Inflammatory macrophage (primary cell): ENCODE results near the gene SNX5.
"Not testable (repeated sequence)": the region's sequence is repeated elsewhere in the genome, so short reads cannot be mapped to it uniquely, and the experiment has no call there.

ENCODE experiments used
- DNase-seq, 2 donors: peaks; one replicate each; pipeline ENCODE4 v3.0.0-alpha.2; 2020 to 2022

SNX5 gene

DNA sequence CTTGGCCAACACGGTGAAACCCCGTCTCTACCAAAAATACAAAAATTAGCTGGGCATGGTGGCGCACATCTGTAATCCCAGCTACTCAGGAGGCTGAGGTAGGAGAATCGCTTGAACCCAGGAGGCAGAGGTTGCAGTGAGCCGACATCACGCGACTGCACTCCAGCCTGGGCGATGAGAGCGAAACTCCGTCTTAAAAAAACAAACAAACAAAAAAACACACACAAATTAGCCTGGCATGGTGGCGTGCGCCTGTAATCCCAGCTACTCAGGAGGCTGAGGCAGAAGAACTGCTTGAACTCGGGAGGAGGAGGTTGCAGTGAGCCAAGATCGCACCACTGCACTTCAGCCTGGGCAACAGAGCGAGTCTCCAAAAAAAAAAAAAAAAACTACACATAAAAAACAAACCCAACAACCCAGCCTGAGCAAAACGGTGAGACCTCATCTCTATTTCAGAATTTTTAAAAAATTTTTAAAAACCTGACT, 8.2 kb downstream of the SNX5 start:
- not testable (repeated sequence) for DNase-seq

- DNase-seq, result no peak
These were observed 9.4 kb downstream of the SNX5 start for GRCh38 chr20:17959257-17959627.

GRCh38 chr20:17958373-17959256, 10.0 kb downstream of the SNX5 start:
- DNase-seq, result no peak

- DNase-seq, result no peak
These were observed 10.9 kb downstream of the SNX5 start for GRCh38 chr20:17957505-17958363.

DNA sequence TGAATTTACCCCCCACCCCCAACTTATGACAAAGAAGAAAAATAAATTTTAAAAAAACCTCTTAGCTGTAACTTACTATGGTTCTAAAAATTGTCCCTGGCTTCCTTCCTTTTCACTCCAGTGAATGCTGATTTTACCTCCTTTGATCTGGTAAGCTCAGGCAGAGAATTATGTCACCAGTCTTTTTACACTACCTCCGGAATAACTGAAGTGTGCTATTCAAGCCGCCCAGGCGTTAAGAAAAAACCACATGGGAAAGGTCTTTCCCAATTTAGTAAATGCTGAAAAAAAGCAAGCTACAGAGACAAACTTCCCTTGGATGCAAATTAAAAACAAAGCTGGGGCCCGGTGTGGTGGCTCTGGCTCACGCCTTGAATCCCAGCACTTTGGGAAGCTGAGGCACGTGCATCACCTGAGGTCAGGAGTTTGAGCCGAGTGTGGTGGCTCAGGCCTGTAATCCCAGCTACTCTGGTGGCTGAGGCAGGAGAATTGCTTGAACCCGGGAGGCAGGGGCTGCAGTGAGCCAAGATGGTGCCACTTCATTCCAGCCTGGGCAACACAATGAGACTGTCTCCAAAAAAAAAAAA, 12.4 kb downstream of the SNX5 start:
- DNase-seq, result no peak

- DNase-seq, result no peak
These were observed 13.3 kb downstream of the SNX5 start for GRCh38 chr20:17955302-17955701.

DNA sequence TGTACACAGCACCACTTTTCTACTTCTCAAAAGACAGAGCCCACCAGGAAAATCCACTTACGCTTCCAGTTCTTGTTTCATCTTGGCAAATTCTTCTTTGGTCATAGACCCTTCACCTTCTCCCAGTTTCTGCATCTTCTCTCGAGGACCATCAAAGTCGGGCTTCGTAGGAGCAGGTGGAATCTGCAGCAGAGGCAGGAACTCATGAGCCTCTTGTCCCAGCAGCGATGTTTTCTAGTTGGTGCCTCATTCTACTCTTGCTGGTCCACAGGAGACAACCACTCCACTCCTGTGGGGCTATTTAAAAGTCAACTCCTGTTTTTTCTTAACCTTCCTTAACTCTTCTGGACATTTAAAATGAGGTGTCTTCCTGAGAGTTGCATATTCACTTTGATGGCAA, 14.7 kb downstream of the SNX5 start:
- no peak for DNase-seq

GRCh38 chr20:17952692-17953684, 15.6 kb downstream of the SNX5 start:
- no peak for DNase-seq

DNA sequence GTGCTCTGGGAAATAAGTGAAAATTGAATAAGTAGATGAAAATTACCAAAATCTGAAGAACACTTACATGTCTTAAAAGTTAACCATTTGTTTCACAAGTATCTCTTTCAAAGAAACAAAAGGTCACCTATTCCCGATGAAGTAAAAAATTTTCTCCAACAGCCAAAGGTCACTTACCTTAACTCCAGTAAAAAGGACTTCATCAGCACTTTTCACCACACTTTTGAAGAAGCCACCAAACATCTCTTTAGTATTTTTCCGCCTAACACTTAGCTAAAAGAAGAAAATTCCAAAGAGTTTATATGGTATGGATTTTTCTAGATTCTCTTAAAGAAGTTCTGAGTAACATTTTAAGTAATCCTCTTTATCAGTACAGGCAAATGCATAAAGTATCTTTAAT, 17.3 kb downstream of the SNX5 start:
- DNase-seq, result no peak

DNA sequence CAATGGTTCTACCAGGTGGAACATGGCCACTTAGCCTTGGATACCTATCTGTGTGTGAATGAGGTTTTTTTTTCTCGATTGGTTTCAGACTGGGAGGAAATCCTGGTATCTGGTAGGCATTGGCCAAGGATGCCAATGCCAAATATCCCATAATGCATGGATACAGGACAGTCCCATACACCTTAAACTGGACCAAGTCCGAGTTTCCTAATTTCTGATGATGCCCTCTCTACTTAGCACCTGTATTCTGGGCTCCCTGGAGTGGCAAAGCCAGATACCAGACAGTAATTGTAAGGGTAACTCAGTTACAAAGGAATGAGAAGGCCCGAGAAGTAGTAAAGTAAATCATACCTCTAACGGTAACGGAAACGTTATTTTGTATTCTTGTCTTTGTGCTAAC, 17.9 kb downstream of the SNX5 start:
- DNase-seq, result no peak

GRCh38 chr20:17949899-17950298, 18.7 kb downstream of the SNX5 start:
- DNase-seq, result no peak

DNA sequence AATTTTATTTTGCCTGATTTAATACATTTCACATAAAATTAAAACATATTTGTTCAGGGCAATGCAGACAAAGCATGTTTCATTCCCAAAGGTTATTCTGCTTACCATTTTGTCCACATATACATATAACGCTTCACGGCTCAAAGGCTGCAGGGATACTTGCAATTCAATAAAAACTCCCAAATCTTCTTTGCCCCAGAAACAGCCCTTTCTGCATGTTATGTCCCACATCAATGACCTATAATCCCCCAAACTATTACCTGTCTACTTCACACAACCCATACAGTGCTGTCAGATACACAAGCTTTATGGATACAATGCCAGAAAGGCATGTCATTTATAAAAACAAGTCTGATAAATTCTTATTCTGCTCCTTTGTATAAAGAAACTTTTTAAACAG, 20.2 kb downstream of the SNX5 start:
- DNase-seq, result no peak

DNA sequence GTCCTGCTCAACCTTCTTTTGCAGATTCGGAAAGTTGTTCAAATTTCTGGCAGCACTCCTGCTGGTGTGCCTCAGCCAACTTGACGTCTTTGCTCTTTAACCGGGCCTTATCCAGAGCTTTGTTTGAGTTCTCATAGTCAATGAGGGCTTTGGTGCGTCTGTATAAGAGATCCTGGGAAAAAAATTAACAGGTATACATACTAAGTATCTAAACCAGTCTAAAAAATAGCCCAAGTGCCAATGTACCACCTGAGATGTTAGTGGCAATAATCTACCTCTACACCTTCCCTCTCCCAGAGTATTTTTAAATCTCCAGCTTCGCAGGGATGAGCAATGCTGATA, 21.1 kb downstream of the SNX5 start:
- no peak for DNase-seq

DNA sequence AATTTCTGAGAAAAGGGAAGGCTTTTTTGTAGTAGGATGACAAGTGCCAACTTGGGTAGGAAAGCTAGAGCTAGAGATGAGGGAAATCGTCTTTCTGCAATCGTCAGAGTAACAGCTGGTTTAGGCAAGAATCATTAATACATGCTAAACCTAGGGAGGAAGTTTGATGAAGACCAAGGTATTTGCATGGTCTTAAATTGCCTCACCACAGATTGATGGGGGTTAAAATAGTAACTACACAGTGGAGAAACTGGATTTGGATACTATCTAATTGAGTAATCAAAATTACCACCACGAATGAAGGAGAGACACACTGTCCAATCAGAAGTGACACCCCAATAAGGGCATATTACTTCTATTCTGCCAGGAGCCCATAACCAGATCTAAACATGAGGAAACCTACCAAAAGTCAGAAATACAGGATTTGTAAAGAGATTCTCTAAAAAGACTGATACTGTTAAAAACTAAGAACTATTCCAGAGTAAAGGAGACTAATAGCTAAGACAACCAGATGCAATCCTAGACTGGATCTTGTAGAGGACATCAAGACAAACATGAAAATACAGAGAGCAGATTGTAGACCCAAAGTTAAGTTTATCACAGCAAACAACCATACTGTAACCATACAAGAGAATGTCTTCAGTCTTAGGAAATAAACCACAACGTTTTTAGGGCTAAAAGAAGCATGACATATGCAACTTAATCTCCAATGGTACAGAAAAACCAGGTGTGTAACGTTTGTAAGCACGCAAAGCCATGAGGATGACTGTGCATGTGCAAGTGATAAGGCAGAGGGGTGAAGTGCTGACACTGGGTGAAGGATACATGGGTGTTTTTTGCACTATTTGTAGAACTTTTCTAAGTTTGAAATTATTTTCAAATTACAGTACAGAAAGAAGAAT, 21.8 kb downstream of the SNX5 start:
- DNase-seq, result no peak

DNA sequence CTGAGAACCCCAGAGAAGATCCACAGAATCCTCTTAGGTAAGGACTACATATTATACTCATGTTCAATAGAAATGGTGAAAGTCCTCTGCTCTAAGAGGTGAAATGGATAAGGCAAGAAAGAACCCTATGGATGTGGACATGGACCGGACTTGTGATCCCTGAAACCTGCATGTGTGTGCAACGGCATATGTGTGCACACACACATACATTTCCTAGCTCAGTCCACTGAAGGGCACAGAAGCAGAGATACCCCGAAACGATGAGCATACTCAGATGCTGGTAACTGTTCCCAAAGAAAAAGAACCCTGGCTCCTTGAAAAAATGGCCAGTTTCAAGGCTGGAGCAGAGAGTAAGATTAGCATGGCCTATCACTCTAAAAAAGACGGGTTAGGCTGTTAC, 22.6 kb downstream of the SNX5 start:
- DNase-seq, result no peak

GRCh38 chr20:17944854-17945474, 23.6 kb downstream of the SNX5 start:
- DNase-seq, result no peak

DNA sequence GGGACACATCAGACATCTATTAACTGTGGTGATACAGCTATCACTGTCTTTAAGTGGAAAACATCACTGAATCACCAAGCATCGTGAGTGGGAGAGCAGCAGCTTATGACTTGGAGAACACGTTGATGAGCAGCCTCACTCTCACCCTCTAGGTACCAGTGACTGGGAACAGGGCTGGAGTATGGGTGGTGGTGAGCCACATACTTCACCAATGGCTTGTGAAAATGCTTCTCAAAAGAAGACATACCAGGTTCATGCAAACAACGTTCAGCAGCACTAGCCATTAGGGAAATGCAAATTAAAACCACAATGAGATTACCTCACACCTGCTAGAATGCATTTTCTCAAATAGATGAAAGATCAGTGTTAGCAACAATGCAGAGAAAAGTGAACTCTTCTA, 25.3 kb downstream of the SNX5 start:
- peak in 1 of 2 donors; percentile 22 for DNase-seq

DNA sequence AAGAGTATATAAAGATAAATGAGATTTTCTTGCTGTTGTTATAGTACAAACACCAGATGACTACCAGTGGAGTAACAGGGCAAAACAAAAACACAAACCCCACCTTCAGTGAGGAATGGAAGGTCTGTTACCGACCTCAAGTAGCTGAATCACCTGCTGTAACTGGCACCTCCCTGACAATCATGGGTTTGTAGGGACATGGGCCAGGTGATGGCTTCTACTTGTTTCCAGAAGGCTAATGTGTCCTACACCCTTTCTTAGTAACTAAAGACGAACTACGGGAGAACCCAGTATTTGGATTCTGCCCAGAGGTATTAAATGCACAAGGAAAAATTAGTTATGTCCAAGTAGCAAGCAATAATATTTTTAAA, 26.8 kb downstream of the SNX5 start:
- no peak for DNase-seq

- no peak for DNase-seq
These were observed 27.3 kb downstream of the SNX5 start for GRCh38 chr20:17941087-17941825.
